Type B pancreatic cell (in vitro differentiated cells): ENCODE data around the gene ST14. TPM values are rescaled to one million over a fixed set of nuclear protein-coding genes. Genes with fewer than 3 reads are reported as not detected.

Source experiments
- DNase-seq: peaks from one replicate; pipeline ENCODE4 v3.0.0; 2021; ENCODE audit warnings: mixed read lengths; ENCODE audit not compliant: unreplicated experiment; ENCODE audit errors: extremely low spot score
- H3K27ac Mint-ChIP-seq: 2 replicates; pipeline ENCODE4 v1.8.0; 2021; ENCODE audit warnings: mild to moderate bottlenecking, mixed read lengths
- H3K27me3 Mint-ChIP-seq: 2 replicates; pipeline ENCODE4 v1.8.0; 2021; ENCODE audit warnings: mixed read lengths
- H3K36me3 Mint-ChIP-seq: 2 replicates; pipeline ENCODE4 v1.8.0; 2021; ENCODE audit warnings: mixed read lengths
- H3K4me1 Mint-ChIP-seq: one replicate; pipeline ENCODE4 v1.8.0; 2021; ENCODE audit warnings: mixed read lengths; ENCODE audit not compliant: unreplicated experiment
- H3K4me3 Mint-ChIP-seq: 2 replicates; pipeline ENCODE4 v1.8.0; 2021; ENCODE audit warnings: mild to moderate bottlenecking, mixed read lengths
- H3K9me3 Mint-ChIP-seq: 2 replicates; pipeline ENCODE4 v1.8.0; 2021; ENCODE audit warnings: mixed read lengths
- total RNA-seq: library from RNA; stranded (reverse); gene quantifications from 2 replicates; pipeline ENCODE4 v1.2.1, GENCODE V29; 2021; ENCODE audit warnings: low replicate concordance
- TF ChIP-seq, protein P1 (sequence below): fragments of 200-600 bp; sonication (generic); conservative IDR thresholded peaks from 2 replicates; pipeline ENCODE4 v1.5.0; 2021; ENCODE audit warnings: antibody characterized with exemption, mild to moderate bottlenecking

The ST14 gene
- total RNA-seq, 1 donor from 2014 or later, result 71.7 TPM

DNA sequence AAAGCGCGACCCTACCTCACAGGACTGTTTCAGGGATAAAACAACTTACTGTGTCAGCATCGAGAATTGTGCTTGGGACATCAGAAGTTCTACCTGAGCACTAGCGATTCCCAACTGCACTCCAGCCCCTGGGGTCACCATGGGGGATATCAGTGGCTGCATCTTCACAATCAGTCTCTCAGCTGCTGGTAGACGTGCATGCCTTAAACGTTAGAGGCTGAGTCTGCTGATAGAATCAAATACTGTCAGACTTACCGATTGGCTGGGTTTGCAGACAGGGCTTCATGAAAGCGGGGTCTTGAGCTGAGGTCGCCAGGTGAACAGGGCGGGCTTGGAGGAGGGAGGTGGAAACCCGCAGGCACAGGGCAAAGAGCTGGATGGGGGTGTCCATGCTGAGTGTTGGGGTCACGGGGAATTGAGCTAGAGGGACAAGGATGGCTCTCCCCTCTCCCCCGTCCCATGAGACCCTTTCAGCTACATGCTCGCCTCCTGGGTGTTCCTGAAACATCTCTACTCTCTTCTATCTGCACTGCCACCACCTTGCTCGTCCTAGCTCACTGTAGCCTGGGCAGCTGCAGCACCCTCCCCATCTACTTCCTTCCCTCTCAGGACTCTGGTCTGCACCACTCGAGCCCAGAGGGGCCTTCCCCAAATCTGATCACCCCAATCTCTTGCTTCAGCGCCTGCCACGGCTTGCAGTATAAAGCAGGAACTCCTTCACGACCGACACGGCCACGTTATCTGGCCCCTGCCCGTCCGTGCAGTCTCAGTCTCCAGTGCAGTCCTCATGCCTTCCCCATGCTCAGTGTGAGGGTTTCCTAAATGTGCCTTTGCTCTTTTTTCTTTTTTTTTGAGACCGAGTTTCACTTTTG lies 43.5 kb downstream of the ST14 start:
- no peaks in the 10 kb centered on the region for H3K4me1 Mint-ChIP-seq

DNA sequence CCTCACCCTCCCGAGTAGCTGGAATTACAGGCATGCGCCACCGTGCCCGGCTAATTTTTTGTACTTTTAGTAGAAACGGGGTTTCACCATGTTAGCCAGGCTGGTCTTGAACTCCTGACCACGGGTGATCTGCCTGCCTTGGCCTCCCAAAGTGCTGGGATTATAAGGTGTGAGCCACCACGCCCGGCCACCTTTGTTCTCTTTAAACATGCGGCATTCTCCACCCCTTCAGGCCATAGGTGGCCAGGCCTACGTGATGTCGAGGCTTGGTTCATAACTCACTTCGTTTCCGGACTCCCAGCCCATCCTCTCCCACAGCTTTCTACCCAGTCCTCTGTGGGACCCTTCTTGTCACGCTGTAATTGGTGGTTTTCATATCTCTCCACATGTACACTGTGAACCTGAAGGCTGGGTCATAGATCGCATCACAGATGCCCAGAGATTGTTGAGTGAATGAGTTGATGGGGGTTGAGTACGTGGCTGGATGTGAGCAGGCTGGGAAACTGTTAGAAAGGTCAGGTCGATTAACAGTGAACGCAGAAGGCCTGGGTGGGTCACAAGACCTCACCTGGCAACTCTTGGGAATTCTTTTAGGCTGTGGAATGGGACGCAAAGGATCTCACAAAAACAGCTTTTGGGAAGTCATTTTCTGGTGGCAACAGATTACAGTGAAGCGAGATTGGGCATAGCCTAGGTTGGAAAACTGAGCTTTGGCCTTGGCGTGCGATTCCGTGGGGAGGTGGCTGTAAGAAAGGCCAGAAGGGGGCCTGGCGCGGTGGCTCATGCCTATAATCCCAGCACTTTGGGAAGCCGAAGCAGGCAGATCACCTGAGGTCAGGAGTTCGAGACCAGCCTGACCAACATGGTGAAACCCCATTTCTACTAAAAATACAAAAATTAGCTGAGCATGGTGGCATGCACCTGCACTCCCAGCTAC lies 44.5 kb downstream of the ST14 start:
- H3K27me3 Mint-ChIP-seq, result no peaks in the 10 kb centered on the region

More for the DNA sequence above, 43.5 kb downstream of the ST14 start:
- H3K27me3 Mint-ChIP-seq, result no peaks in the 10 kb centered on the region
- peaks cover 12% of the 10 kb centered on the region for H3K36me3 Mint-ChIP-seq
- no peak for DNase-seq
- H3K4me3 Mint-ChIP-seq, result no peak overlapping the region
- H3K27ac Mint-ChIP-seq, result no peak overlapping the region
- no peaks in the 10 kb centered on the region for H3K9me3 Mint-ChIP-seq
- TF ChIP-seq, protein P1, sequence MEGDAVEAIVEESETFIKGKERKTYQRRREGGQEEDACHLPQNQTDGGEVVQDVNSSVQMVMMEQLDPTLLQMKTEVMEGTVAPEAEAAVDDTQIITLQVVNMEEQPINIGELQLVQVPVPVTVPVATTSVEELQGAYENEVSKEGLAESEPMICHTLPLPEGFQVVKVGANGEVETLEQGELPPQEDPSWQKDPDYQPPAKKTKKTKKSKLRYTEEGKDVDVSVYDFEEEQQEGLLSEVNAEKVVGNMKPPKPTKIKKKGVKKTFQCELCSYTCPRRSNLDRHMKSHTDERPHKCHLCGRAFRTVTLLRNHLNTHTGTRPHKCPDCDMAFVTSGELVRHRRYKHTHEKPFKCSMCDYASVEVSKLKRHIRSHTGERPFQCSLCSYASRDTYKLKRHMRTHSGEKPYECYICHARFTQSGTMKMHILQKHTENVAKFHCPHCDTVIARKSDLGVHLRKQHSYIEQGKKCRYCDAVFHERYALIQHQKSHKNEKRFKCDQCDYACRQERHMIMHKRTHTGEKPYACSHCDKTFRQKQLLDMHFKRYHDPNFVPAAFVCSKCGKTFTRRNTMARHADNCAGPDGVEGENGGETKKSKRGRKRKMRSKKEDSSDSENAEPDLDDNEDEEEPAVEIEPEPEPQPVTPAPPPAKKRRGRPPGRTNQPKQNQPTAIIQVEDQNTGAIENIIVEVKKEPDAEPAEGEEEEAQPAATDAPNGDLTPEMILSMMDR, result no peak

DNA sequence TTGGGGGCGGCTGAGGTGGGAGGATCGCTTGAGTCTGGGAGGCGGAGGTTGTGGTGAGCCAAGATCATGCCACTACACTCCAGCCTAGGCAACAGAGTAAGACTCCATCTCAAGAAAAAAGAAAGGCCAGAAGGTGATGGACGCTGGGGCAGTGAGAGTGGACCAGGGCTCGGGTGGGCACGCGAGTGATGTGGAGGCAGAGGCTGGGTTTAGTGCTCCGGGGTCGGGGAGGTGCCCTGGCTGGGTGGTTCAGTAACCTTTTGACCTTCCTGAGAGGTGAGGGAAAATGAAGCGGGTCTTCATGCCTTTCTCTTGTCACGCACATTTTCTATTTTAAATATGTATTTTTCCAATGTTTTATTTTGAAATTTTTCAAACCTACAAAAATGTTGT lies 45.1 kb downstream of the ST14 start:
- DNase-seq, result no peak
- no peaks in the 10 kb centered on the region for H3K27me3 Mint-ChIP-seq
- no peaks in the 10 kb centered on the region for H3K9me3 Mint-ChIP-seq
- TF ChIP-seq, protein P1, result no peak
- H3K4me3 Mint-ChIP-seq, result no peak overlapping the region
- no peaks in the 10 kb centered on the region for H3K4me1 Mint-ChIP-seq
- H3K36me3 Mint-ChIP-seq, result peaks cover 12% of the 10 kb centered on the region
- no peak overlapping the region for H3K27ac Mint-ChIP-seq

More for the DNA sequence above, 44.5 kb downstream of the ST14 start:
- Mint-ChIP-seq H3K36me3 (peaks cover 12% of the 10 kb centered on the region), H3K4me3 (no peak overlapping the region), H3K4me1 (no peaks in the 10 kb centered on the region), H3K9me3 (no peaks in the 10 kb centered on the region), H3K27ac (no peak overlapping the region)
- DNase-seq, result no peak
- TF ChIP-seq, protein P1, result no peak

GRCh38 chr11:130206141-130206540 lies 46.6 kb downstream of the ST14 start:
- Mint-ChIP-seq H3K4me1 (no peaks in the 10 kb centered on the region), H3K27me3 (no peaks in the 10 kb centered on the region), H3K27ac (no peak overlapping the region), H3K4me3 (no peak overlapping the region), H3K36me3 (peaks cover 12% of the 10 kb centered on the region), H3K9me3 (no peaks in the 10 kb centered on the region)
- DNase-seq, result no peak
- TF ChIP-seq, protein P1, result no peak

DNA sequence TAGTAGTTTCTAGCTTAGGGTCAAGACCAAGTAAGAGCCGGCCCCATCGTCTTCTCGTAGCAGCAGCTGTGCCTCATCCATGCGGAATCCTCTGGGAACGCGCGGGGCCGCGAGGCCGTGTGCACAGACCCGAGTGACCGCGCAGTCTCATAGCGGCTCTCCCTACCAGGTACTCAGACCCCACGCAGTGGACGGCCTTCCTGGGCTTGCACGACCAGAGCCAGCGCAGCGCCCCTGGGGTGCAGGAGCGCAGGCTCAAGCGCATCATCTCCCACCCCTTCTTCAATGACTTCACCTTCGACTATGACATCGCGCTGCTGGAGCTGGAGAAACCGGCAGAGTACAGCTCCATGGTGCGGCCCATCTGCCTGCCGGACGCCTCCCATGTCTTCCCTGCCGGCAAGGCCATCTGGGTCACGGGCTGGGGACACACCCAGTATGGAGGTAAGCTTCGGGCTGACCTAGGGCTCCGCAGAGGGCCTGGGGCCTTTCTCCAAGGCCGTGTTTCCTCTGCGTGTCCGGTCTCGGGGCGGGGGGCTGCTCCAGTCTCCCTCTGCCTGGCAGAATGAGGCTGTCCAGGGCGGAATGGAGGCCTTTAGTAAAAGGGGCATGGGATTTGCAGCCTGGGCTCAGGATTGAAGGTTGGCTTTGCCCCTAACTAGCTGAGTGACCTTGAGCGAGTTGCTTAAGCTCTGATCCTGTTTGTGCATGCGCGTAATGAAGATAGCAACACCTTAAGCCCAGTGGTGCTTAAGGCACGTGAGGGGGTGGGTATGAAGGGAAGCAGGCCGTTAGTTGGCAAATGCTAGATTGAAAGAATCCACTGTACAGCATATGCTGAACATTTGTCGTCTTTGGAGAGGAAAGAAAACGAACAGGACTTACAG lies 48.9 kb downstream of the ST14 start:
- no peaks in the 10 kb centered on the region for H3K9me3 Mint-ChIP-seq
- peak; percentile 63 for DNase-seq
- TF ChIP-seq, protein P1, result no peak
- H3K4me1 Mint-ChIP-seq, result no peaks in the 10 kb centered on the region
- H3K36me3 Mint-ChIP-seq, result peaks cover 5% of the 10 kb centered on the region
- H3K27ac Mint-ChIP-seq, result no peak overlapping the region
- no peaks in the 10 kb centered on the region for H3K27me3 Mint-ChIP-seq
- no peak overlapping the region for H3K4me3 Mint-ChIP-seq
